ENCODE data around the gene PIP5K1B.

The PIP5K1B gene

DNA sequence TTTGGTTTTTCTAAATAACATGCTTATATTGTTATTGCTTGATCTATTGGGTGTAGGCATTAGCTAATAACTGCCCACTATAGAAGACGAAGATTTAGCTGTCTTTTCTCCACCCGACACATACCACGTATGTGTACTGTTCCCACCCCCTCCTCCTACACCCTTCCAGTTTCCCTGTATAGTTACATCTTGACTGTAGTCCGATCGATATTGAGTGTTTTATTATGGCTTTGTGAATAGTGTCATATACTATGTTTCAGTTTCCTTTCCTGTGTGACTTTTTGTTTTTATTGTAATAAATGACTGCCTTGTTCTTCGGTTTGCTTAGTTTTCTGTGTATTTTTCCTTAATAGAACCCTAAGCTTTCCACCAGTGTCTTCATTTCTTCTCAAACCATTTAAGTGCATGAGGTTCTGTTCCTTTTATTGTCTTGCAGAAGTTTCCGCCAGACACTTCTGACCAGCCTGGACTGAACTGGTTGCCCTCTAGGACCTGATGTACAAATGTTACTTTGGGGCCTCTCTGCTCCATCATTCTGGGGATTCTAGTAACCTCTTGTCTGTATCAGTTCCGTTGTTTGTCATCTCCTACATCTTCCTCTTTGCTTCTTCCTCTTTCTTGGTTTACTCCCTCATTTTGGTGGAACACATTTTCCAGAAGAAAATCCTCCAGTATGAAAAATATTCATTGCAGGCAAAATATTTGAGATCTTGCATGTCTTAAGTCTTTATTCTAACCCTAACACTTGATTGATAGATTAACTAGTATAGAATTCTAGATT is 247.0 kb downstream of the PIP5K1B start:
- no peak for DNase-seq (ENCODE audit: low read depth, low spot score)

DNA sequence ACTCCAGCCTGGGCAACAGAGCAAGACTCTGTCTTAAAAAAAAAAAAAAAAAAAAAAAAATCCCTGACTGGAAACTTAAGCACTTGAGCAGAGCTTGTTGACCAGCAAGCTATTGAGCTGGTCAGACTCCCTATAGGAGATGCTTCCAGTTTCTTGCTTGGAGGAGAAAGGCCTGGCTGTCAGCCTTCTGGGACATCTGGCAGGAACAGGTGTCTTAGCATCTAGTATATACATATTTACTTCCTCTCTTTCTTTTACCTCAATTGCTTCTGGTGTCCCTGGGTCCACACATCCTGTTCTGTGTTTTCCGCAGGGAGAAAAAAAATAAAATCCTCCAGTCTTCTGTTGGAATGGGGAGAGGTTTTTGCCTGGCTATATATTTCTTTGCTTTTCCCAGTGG is 248.7 kb downstream of the PIP5K1B start:
- DNase-seq (ENCODE audit: low read depth, low spot score), result no peak

DNA sequence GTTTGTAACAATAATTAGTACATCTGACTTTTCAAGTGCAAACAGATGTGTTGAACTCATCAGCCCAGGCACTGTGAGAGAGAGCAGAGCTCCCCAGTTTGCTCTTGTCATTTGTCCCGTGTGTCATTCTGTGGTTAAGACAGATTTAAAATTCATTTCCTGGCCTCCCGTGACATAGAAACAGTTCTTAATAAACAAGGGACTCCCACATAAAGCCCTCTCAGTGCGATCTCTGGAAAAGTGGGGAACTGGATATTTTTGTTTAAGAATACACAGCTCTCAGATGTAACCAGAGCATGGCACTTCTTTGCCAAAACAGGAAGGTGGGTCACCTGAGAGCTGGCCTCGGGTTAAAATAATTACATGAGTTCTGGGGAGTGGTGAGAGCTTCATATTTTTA is 250.3 kb downstream of the PIP5K1B start:
- no peak for DNase-seq (ENCODE audit: low read depth, low spot score)

DNA sequence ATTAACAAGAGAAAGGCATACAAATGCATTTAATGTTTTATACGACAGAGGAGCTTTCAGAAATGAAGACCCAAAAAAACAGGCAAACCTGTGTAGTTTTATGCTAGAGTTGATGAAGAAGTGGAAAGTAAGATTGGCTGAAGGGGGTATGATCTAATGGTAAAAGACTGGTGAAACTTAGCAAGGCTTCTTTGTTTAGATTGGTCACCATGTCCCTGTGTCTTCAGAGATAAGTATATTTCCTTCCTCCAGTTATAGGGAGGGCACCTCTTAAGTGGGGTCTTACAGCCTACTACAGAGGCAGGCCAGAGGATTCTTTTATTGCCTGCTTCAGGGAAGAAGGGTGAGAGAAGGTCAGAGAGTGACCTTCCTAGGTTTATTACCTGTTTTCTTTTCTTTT is 252.4 kb downstream of the PIP5K1B start:
- no peak for DNase-seq (ENCODE audit: low read depth, low spot score)

DNA sequence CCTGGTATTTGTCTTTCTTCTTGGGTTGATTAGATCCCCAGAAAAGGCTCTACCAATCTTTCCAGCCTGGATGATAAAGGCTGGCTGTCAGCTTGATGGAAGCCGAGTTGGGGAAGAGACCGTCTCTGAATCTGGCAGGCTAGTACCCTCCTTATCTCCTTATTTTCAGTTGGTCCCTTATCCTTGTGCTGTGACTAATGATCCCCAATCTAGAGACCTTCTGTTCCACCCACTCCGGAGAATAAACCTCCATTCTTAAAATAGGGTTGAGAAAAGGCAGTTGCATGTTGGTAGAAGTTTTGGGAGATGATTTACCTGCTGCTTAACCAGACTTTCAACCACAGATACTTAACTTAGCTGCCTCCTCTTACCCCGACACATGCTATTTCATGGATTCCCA is 256.5 kb downstream of the PIP5K1B start:
- no peak for DNase-seq (ENCODE audit: low read depth, low spot score)

DNA sequence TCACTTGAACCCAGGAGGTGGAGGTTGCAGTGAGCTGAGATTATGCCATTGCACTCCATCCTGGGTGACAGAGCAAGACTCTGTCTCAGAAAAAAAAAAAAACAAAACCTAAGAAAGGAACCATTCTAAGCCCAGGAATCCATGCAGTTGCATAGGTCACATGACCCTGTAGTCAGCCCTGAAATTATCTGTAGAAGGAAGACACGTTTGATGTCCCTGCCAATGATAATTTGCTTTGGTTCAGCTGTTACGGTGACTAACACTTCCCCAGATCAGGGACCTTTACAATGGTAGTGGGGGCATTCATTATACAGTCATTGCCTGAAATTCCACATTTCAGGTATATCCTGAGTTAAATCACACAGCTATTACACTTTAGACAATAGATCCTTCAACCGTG is 258.4 kb downstream of the PIP5K1B start:
- no peak for DNase-seq (ENCODE audit: low read depth, low spot score)

DNA sequence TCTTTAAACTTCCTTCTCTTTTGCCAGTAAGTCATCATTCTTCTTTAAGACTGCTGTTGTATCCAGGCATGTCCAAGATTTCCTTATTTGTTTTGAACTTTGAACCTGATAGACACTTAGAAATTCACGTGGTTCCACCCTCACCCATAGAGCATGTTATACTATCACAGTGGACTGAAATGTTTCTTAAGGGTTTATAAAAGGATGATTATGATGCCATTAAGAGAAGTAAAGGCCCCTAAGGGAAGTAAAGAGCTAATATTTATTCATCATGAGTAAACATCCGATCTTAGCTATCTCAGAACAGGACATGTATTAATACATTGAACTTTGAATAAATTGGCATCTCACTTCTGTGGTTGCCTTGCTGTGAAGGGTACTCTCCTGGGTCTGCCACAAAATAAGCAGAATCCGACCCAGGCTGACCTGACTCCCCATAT is 259.1 kb downstream of the PIP5K1B start:
- DNase-seq (ENCODE audit: low read depth, low spot score), result no peak

DNA sequence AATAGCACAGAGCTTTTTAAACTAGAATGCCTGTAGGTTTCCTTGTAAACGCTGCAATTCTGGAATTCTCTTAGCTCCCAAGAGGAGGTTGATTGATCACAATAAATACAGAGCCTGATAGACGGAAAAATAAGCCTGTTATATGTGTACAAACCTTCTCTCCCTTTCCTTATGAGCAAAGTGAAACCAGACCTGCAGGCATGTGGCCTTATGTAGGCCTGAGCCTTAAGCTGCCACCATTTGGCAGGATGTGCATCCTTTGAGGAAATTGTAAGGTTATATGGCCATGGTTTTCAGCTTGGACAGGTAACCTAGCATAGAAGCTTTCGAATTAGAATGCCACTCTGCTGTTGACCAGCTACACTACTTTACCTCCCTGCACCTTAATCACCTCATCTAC is 259.7 kb downstream of the PIP5K1B start:
- no peak for DNase-seq (ENCODE audit: low read depth, low spot score)

DNA sequence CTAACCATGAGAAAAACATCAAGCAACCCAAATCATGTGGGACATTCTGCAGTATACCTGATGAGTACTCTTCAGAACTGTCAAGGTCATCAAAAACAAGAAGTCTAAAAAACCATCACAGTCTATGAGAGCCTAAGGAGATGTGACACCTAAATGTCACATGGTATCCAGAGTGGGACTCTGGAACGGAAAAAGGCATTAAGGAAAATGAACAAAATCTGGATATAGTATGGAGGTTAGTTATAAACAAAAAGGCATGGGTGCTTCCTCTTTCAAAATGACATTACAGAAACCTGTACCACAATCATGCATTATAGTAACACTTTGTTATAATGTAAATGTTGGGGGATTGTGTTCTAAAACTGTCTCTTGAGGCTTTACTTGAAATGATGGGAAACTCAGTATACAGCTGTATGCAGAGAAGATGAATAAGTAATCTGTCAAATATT is 261.5 kb downstream of the PIP5K1B start:
- no peak for DNase-seq (ENCODE audit: low read depth, low spot score)

DNA sequence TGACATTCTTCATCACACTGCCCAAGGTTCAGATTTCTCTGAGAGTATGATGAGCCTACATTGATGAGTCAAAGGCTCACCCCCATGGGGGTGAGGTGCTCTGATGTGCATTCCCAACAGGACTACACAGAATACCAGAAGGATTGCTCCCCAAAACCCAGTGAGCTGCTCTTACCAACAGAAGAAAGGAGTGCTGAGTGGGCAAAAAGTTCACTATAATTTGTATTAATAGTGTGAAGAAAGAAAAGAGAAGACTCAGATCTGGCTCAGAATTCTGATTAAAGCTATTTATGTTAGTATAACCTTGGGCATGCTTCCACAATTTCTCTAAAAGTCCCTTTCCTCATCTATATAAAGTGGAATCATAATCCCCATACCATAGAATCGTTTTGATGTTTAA is 262.8 kb downstream of the PIP5K1B start:
- no peak for DNase-seq (ENCODE audit: low read depth, low spot score)

DNA sequence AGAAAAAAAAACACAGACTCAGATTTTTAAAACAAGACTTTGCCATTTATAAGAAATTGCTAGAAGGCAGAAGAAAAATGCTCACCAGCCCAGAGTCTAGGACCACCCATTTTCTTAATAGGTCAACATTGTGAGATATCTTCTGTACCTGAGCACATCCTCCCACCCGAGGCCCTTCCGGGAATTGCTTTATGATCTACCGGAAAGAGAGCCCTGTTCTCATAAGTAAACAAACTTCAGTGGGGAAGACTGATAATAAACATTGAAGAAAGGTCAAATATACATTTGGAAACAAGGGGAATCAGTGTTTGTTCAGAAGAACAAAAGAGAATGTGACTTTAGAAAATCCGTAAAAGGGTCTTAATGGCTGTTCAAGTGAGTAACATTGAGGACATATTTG is 264.5 kb downstream of the PIP5K1B start:
- no peak for DNase-seq (ENCODE audit: low read depth, low spot score)

DNA sequence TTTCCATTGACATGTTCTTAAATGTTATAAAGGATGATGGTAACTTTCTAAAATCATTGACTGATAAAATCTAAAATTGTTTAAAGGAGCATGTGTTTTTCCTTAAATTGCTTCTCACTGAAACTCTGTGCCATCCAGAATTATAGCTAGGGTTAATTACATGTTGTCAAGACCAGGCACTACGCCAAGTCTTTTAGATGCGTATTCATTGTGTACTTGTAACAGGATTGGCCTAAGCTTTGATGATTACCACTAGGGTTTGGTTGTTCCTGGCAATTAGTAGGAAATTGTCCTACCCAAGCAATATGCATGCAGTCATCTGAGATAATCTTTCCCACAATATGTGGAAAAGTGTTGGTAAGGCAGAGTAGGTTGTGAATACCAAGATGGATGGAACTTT is 265.1 kb downstream of the PIP5K1B start:
- no peak for DNase-seq (ENCODE audit: low read depth, low spot score)

DNA sequence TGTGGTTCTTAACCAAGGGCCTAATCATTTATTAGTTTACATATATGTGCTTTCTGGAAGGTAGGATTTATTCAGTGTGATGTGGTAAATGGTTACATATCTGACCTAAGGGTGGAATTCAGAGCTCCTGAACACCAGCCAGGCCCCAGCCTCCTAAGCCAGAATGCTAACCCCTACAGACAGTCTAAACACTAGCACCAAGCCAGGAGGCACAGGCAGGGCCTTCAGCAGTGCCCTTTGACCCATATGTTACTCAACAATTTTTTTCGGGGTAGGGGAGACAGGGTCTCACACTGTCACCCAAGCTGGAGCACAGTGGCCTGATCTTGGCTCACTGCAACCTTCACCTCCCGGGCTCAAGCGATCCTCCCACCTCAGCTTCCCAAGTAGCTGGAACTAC is 268.6 kb downstream of the PIP5K1B start:
- DNase-seq (ENCODE audit: low read depth, low spot score), result no peak

DNA sequence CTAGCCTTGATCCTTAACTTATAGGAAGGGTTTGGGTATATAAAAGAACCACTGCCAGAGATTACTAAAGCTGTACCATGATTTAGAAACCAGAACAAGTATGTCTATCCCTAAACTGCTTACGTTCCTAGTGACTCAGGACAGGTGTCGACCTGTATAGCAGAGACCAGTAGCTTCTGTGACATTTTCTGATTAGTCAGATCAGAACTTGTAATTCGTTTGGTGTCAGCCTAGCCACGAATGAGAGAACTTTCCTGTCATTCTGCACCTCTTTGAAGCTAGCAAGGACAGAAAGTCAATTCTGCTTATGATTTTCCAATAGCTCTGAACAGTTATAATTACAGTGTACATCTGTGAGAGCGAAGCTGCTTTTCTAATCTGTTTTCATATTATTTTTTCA is 269.4 kb downstream of the PIP5K1B start:
- no peak for DNase-seq (ENCODE audit: low read depth, low spot score)

DNA sequence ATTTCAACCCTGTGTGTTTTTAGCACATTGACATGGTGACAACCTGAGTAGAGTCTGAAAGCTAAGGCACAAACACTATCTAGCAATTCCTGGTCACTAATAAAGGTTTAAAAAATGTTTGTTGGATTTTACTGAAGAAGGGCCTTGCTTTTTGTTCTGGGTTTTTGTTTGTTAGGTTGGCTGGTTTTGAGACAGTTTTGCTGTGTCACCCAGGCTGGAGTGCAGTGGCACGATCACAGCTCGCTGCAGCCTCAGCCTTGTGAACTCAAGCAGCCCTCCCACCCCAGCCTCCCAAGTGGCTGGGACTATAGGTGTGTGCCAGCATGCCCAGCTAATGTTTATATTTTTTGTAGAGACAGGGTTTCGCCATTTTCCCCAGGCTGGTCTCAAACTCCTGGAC is 269.9 kb downstream of the PIP5K1B start:
- DNase-seq (ENCODE audit: low read depth, low spot score), result no peak

DNA sequence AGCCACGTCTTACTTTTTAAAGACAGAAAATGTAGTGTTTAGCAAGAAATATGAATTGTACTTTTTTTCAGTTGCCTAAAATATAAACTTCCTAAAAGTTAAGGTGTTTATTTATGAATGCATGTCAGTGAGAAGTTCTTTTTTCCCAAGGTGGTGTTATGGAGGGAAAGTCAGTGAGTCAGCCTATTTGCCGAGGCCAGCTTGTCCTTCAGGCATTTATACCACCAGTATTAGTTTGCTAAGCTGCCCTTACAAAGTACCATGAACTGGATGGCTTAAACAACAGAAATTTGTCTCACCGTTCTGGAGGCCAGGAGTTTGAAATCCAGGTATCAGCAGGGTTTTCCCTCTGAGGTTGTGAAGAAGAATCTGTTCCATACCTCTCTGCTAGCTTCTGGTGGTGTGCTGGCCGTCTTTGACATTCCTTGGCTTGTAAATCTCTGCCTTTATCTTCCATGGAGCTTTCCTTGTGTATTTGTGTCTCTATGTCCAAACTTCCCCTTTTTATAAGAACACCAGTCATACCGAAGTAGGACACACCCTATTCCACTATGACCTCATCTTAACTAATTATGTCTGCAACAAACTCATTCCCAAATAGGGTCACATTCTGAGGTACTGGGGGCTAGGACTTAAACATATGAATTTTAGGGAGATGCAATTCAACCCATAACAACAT is 270.5 kb downstream of the PIP5K1B start:
- DNase-seq (ENCODE audit: low read depth, low spot score), result no peak

DNA sequence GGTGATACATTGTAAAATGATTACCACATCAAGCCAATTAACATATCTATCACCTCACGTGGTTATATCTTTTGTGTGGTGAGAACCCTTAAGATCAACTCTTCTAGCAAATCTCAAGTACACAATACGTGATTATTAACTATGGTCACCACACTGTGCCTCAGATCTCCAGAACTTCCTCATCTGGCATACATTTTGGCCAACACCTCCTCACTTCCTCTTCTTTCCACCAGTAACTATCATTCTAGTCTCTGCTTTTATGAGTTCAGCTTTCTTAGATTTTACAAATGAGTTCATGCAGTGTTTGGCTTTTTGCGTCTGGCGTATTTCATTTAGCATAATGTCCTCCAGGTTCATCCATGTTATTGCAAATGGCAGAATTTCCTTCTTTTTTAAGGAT is 273.0 kb downstream of the PIP5K1B start:
- no peak for DNase-seq (ENCODE audit: low read depth, low spot score)

DNA sequence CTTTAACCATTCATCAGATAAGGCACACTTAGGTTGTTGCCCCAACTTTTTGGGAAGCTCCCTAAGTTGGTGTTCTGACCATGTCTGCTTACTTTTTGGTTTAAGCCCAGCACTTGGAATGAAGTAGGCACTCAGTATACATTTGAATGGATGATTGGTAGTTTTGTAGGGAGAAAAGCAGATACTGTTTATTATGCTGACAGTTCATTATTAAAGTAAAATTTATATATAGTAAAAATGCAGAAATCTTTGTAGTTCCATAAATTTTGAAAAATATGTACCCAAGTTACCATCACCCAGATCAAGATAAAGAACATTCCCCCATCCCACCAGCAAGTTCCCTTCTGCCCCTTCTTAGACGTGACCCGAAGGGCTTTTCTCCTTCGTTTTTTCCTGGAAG is 273.5 kb downstream of the PIP5K1B start:
- no peak for DNase-seq (ENCODE audit: low read depth, low spot score)

DNA sequence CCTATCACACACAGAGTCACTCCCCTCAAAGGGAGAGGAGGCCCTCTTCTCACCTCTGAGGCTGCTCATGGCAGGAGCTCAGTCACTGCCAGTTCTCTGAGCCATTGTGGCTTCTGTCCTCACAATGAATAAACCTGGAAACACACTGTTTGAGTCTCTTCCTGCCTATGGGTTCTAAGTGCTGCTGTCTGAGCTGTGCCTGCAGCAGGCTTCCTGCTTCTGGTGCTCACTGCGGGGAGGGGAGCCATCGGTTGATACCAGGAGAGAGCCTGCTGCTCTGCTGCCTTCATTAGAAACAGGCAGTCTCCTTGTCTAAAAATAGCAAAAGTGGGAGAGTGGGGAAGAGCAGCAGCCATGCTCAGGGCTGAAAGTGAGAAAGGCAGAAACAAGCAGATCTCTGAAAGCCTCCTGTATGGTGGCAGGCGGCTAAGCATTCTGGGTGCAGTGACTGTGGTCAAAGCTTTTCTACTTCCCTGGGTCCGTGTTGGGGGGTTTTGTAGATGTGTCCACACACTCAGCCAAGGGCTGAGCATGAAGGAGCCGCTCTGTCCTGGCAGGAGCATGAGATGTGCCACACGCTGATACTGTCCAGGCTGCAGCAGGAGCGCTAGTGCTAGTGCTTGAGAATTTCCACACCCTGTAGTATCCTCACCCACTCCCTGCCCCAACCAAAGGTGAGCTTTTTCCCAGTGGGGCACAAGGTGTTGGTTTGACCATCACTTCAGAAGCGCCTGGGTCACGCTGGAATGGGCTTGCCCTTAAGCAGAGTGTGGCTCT is 274.7 kb downstream of the PIP5K1B start:
- no peak for DNase-seq (ENCODE audit: low read depth, low spot score)

DNA sequence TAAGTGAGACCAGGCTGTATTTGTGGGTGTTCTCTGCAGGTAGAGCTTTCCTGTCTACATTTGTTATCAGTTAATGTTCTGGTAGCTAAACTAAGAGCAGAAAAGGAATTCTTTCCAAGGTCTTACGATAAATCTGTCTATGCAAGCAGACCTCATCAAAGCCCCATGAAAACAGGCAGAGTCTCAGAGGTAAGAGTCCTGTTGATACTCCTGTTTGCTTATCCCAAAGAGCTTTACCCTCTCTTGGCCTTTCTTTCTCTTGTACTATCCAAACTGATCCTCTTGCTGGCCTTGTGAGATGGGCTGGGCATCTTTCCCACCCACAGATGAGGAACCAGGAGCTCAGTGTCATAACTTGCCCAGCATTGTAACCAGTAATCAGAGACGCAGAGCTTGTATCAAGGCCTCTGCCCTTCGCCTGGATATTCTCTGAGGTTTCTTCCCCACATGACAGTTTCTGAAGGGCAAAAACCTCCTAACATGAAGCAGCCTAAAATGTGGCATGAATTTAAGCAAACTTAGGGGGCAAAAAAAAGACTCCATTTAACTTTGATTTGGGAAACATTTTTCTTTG is 275.4 kb downstream of the PIP5K1B start:
- DNase-seq (ENCODE audit: low read depth, low spot score), result no peak

DNA sequence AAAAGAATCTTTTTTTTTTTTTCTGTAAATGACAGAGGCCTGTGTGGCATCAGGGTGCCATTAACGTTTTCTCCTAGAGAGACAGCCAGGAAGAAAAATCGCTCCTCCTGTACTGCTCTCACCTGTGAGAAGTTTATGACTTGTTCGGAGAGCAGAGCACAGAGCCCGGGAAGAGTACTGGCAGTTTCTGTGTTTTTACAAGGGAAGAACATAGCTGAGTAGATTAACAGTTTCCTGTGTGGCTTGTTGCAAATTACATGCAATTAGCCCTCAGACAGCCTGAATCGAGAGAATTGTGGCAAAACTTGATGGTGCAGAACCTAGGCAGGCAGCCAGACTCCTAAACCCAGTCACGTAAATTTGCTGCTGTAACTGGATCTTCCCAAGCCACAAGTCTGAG is 276.7 kb downstream of the PIP5K1B start:
- DNase-seq (ENCODE audit: low read depth, low spot score), result no peak

DNA sequence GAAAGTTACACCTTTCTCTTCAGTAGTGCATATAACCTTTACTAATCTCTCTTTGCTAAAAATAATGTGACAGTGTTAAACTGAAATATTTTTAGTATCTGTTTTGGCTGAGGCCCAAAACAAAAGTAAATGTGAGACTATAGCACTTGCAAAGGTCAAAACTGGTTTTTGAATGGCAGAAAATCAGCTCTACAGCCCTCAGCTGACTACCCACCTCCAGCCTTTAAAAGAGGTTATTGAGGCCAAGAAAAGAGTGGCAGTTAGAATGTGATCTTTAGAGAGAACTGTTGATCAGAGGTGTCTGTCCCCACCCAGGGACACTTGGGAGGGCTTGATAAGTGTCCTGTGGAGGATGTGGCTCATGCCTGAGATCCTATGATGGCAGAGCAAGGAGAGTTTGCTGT is 278.0 kb downstream of the PIP5K1B start:
- no peak for DNase-seq (ENCODE audit: low read depth, low spot score)
